ENCODE results near the gene S100A2.
"Not testable (repeated sequence)": the region's sequence is repeated elsewhere in the genome, so short reads cannot be mapped to it uniquely, and the experiment has no call there.

GRCh38 chr1:153583514-153583913 is 17.9 kb upstream of the S100A2 start:
- TF ChIP-seq, protein P1, sequence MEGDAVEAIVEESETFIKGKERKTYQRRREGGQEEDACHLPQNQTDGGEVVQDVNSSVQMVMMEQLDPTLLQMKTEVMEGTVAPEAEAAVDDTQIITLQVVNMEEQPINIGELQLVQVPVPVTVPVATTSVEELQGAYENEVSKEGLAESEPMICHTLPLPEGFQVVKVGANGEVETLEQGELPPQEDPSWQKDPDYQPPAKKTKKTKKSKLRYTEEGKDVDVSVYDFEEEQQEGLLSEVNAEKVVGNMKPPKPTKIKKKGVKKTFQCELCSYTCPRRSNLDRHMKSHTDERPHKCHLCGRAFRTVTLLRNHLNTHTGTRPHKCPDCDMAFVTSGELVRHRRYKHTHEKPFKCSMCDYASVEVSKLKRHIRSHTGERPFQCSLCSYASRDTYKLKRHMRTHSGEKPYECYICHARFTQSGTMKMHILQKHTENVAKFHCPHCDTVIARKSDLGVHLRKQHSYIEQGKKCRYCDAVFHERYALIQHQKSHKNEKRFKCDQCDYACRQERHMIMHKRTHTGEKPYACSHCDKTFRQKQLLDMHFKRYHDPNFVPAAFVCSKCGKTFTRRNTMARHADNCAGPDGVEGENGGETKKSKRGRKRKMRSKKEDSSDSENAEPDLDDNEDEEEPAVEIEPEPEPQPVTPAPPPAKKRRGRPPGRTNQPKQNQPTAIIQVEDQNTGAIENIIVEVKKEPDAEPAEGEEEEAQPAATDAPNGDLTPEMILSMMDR (conservative IDR thresholded peaks at IDR 0.05; ENCODE audit: low read depth, low read length): not testable (repeated sequence)
- not testable (repeated sequence) for TF ChIP-seq EZH2 (IDR thresholded peaks at IDR 0.05; ENCODE audit: low read length, unreplicated experiment)
